Liver (tissue), 3 donors: ENCODE results near the gene TWF2.

Experiments
- CTCF ChIP-seq: fragments of 150-350 bp; IDR thresholded peaks from 2 replicates; pipeline ENCODE4 v1.5.1; 2017; ENCODE audit warnings: improper control_type of control experiment, low read depth, low read length; ENCODE audit not compliant: missing input control
- EGR1 ChIP-seq, 2 donors: IDR thresholded peaks; 2 replicates each; pipeline ENCODE4 v1.6.1; 2016 to 2018; ENCODE audit warnings: antibody characterized with exemption in 2 of 2, low read depth in 2 of 2
- FOXA1 ChIP-seq: IDR thresholded peaks from 2 replicates; pipeline ENCODE4 v1.6.1; 2016; ENCODE audit warnings: antibody characterized with exemption
- GABPA ChIP-seq, 2 donors: IDR thresholded peaks in 1 of 2; conservative IDR thresholded peaks in 1 of 2; 2 replicates each; pipeline ENCODE4 v1.6.1; 2016; ENCODE audit warnings: antibody characterized with exemption in 2 of 2, mild to moderate bottlenecking in 1 of 2, moderate library complexity in 1 of 2
- HNF4A ChIP-seq, 2 donors: conservative IDR thresholded peaks; 2 replicates each; pipeline ENCODE4 v1.6.1; 2016; ENCODE audit warnings: antibody characterized with exemption in 2 of 2, mild to moderate bottlenecking in 2 of 2
- JUND ChIP-seq, 2 donors: IDR thresholded peaks; 2 replicates each; pipeline ENCODE4 v1.6.1; 2016; ENCODE audit warnings: antibody characterized with exemption in 2 of 2
- MAX ChIP-seq: IDR thresholded peaks from 2 replicates; pipeline ENCODE4 v1.6.1; 2016; ENCODE audit warnings: antibody characterized with exemption
- RAD21 ChIP-seq, 2 donors: IDR thresholded peaks; 2 replicates each; pipeline ENCODE4 v1.6.1; 2016; ENCODE audit warnings: antibody characterized with exemption in 2 of 2, mild to moderate bottlenecking in 2 of 2
- REST ChIP-seq: IDR thresholded peaks from 2 replicates; pipeline ENCODE4 v1.6.1; 2016; ENCODE audit warnings: antibody characterized with exemption, mild to moderate bottlenecking
- RXRA ChIP-seq, 2 donors: IDR thresholded peaks; 2 replicates each; pipeline ENCODE4 v1.6.1; 2017 to 2018; ENCODE audit warnings: antibody characterized with exemption in 2 of 2, mild to moderate bottlenecking in 1 of 2
- TAF1 ChIP-seq: conservative IDR thresholded peaks from 2 replicates; pipeline ENCODE4 v1.6.1; 2016; ENCODE audit warnings: antibody characterized with exemption, mild to moderate bottlenecking
- YY1 ChIP-seq: IDR thresholded peaks from 2 replicates; pipeline ENCODE4 v1.6.1; 2016; ENCODE audit warnings: antibody characterized with exemption, mild to moderate bottlenecking
- TF ChIP-seq, protein P1 (sequence below): IDR thresholded peaks from 2 replicates; pipeline ENCODE4 v1.6.1; 2016; ENCODE audit warnings: antibody characterized with exemption
- donor health status: healthy.
- donor health status: healthy.

DNA sequence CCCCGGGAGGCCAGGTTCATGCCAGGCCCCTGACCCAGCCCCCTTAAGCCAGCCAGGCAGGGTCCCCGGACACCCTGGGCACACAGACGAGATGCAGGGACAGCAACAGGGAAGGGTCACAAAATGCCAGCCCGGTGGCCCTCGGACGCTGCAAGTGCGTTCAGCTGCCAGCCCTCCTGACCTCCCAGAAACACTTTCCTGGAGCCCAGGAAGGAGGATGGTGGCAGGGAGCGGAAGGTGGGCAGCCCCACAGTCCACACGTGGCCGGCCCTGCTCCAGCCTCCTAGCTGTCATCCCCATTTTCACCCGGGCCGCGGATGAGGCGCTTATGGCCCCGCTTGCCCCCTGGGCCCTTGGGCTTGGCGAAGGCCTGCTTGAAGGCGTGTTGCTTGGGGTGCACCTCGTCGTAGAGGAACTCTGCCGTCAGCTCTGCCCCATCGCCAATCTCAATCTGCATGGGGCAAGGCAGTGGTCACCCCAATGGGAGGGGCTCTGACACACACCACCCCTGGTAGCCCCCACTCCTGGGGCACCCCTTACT lies 10.1 kb downstream of the TWF2 start:
- TF ChIP-seq CTCF (no peak), GABPA (IDR thresholded peaks at IDR 0.05 in 1 of 2, conservative IDR thresholded peaks at IDR 0.05 in 1 of 2) (no peak), TAF1 (no peak), REST (no peak), RXRA (IDR thresholded peaks at IDR 0.05) (no peak), MAX (no peak), EGR1 (IDR thresholded peaks at IDR 0.05; ENCODE audit: low read depth in 2 of 2) (no peak), YY1 (no peak), JUND (IDR thresholded peaks at IDR 0.05) (no peak), RAD21 (IDR thresholded peaks at IDR 0.05) (no peak), HNF4A (conservative IDR thresholded peaks at IDR 0.05) (no peak), FOXA1 (no peak)
- TF ChIP-seq, protein P1, sequence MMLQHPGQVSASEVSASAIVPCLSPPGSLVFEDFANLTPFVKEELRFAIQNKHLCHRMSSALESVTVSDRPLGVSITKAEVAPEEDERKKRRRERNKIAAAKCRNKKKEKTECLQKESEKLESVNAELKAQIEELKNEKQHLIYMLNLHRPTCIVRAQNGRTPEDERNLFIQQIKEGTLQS, result no peak
